SU-DHL-6 (cell line): ENCODE data around the gene C1orf210.

Experiments used
- H2AFZ ChIP-seq: fragments of 200-600 bp; sonication (generic); 2 replicates; pipeline ENCODE4 v1.6.1; 2014; ENCODE audit warnings: low read depth, mild to moderate bottlenecking, moderate library complexity, mixed read lengths, antibody characterized with exemption, low read length; ENCODE audit not compliant: severe bottlenecking
- H3F3A ChIP-seq: fragments of 200-600 bp; shearing (Covaris generic); 2 replicates; pipeline ENCODE4 v1.6.0; 2016; ENCODE audit warnings: antibody characterized with exemption, mild to moderate bottlenecking; ENCODE audit not compliant: insufficient read depth
- H3K27ac ChIP-seq: fragments of 200-600 bp; sonication (generic); 2 replicates; pipeline ENCODE4 v1.5.1; 2016; ENCODE audit warnings: low read depth, mild to moderate bottlenecking, low read length, moderate library complexity, mixed read lengths
- H3K27me3 ChIP-seq: fragments of 200-600 bp; sonication (generic), shearing (Covaris generic); 2 replicates; pipeline ENCODE4 v1.6.0; 2014; ENCODE audit warnings: mild to moderate bottlenecking, low read length
- H3K36me3 ChIP-seq: fragments of 200-600 bp; sonication (generic); 2 replicates; pipeline ENCODE4 v1.6.1; 2014; ENCODE audit warnings: mild to moderate bottlenecking, low read length, mixed read lengths
- H3K4me2 ChIP-seq: fragments of 300-600, 200-600 bp; shearing (Covaris generic), sonication (generic); 2 replicates; pipeline ENCODE4 v1.6.0; 2014; ENCODE audit warnings: low read length, low read depth, mild to moderate bottlenecking; ENCODE audit not compliant: poor library complexity, severe bottlenecking
- H3K4me3 ChIP-seq: fragments of 200-600 bp; sonication (generic); 2 replicates; pipeline ENCODE4 v1.5.1; 2014; ENCODE audit warnings: antibody characterized with exemption, low read length, mild to moderate bottlenecking, mixed read lengths; ENCODE audit not compliant: insufficient read depth, poor library complexity, severe bottlenecking
- H3K79me2 ChIP-seq: fragments of 200-600 bp; sonication (generic); 2 replicates; pipeline ENCODE4 v1.6.1; 2014; ENCODE audit warnings: mild to moderate bottlenecking, low read length, moderate library complexity; ENCODE audit not compliant: insufficient read depth
- H3K9ac ChIP-seq: fragments of 200-600 bp; sonication (generic); 2 replicates; pipeline ENCODE4 v1.7.0; 2014; ENCODE audit warnings: mild to moderate bottlenecking, low read length
- H3K9me2 ChIP-seq: fragments of 200-600 bp; sonication (generic); replicated peaks from 2 replicates; pipeline ENCODE4 v1.6.1; 2014; ENCODE audit warnings: low read length; ENCODE audit not compliant: insufficient read depth
- H3K9me3 ChIP-seq: fragments of 200-600 bp; sonication (generic); 2 replicates; pipeline ENCODE4 v1.6.1; 2014; ENCODE audit warnings: low read length, mixed read lengths; ENCODE audit not compliant: insufficient read depth
- H4K20me1 ChIP-seq: fragments of 200-600 bp; sonication (generic); 2 replicates; pipeline ENCODE4 v1.6.1; 2014; ENCODE audit warnings: low read depth, mild to moderate bottlenecking, antibody characterized with exemption, low read length, moderate library complexity, mixed read lengths
- EZH2phosphoT487 ChIP-seq: fragments of 200-600 bp; sonication (generic), shearing (Covaris generic); conservative IDR thresholded peaks from 2 replicates; pipeline ENCODE4 v1.6.1; 2018; ENCODE audit warnings: mild to moderate bottlenecking, antibody characterized with exemption, low read length, moderate library complexity, mixed read lengths
- TF ChIP-seq, protein P1 (sequence below): fragments of 200-600 bp; sonication (generic); IDR thresholded peaks from one replicate; pipeline ENCODE4 v1.5.1; 2017; ENCODE audit warnings: antibody characterized with exemption, mild to moderate bottlenecking, low read length, moderate library complexity; ENCODE audit not compliant: insufficient read depth, poor library complexity, severe bottlenecking

C1orf210 gene

DNA sequence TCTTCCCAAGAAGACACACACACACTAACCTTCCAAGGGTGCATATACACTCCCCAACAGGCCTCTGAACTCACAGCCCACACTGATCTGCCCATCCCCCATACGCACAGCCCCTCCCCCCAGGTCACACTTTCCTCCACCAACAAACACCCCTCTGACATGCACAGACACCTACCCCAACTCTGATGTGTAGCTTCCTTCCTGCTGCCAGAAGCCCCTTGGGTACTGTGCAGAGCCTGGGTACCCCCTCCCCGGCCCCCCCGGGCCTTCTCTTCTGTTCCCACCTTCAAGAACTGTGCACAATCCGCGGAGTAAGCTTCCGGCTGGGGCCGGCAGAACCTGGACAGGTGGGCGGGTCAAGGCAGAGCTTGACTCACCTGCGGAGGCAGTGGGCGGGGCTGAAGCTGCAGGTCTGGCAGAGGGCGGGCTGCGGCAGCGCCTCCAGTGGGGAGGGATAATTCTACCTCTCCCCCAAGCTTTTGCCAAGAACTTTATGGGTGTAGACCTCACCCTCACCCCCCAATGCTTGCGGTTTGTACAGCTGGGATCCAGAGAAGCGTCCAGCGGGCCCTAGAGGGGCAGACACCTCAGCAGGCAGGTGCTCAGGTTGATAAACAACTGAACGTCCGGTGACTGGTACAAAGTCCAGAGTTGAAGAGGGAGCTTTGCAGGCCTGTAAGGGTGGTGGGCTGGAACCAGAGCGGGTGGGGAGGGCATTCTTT, at the start of gene C1orf210:
TSS of gene C1orf210 (minus strand) at position 313 of the 722 bp plus-strand sequence. CDS start 2,311 bp downstream, outside the sequence.
- no peak within 1 kb of the TSS for H3K4me3 ChIP-seq
- H3K9me2 ChIP-seq = no peaks in the 10 kb centered on the region
- no peaks in the 10 kb centered on the region for H3K27me3 ChIP-seq
- H3K9ac ChIP-seq = no peak within 1 kb of the TSS
- H4K20me1 ChIP-seq = no peaks in the 10 kb centered on the region
- no peaks in the 10 kb centered on the region for H3F3A ChIP-seq
- TF ChIP-seq EZH2phosphoT487 = no peak
- TF ChIP-seq, protein P1, sequence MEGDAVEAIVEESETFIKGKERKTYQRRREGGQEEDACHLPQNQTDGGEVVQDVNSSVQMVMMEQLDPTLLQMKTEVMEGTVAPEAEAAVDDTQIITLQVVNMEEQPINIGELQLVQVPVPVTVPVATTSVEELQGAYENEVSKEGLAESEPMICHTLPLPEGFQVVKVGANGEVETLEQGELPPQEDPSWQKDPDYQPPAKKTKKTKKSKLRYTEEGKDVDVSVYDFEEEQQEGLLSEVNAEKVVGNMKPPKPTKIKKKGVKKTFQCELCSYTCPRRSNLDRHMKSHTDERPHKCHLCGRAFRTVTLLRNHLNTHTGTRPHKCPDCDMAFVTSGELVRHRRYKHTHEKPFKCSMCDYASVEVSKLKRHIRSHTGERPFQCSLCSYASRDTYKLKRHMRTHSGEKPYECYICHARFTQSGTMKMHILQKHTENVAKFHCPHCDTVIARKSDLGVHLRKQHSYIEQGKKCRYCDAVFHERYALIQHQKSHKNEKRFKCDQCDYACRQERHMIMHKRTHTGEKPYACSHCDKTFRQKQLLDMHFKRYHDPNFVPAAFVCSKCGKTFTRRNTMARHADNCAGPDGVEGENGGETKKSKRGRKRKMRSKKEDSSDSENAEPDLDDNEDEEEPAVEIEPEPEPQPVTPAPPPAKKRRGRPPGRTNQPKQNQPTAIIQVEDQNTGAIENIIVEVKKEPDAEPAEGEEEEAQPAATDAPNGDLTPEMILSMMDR = no peak
- no peak within 1 kb of the TSS for H2AFZ ChIP-seq
- H3K36me3 ChIP-seq = no peaks in the 10 kb centered on the region
- H3K27ac ChIP-seq = no peak within 1 kb of the TSS
- H3K4me2 ChIP-seq = no peak within 1 kb of the TSS
- H3K9me3 ChIP-seq = no peaks in the 10 kb centered on the region
- no peaks in the 10 kb centered on the region for H3K79me2 ChIP-seq

DNA sequence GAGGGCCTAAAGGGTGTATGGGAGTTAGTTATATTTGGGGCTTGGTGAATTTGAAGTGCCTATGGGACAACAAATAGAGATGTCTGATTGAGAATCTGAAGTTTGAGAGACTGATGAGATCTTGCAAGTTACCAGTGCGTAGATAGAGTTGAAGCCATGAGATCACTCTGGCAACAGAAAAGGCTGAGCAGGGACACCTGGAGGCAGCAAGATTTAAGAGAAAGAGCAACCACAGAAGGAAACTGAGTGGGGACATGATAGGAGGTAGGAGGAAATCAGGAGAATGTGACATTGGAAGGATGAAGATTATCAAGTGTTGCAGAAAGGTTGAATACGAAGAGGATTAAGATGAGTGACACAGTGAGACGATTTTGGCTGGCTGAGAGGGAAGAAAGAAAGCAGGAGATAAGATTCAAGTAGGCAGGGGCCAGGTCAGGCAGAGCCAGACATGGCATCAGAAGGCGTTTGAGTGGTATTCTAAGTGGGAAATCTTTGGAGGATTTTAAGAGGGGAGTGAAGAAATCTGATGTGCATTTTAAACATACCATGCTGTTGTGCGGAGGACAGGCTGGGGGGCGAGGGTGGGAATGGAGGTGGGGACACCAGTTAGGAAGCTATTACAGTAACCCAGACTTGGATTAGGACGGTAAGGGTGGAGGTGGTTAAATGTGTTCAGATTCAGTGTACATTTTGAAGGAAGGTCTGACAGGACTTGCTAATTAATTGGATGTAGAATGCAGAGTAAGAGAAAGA, 49.2 kb upstream of the C1orf210 start:
- Histone ChIP-seq H4K20me1 (no peaks in the 10 kb centered on the region), H3K4me2 (no peak overlapping the region), H3K9me3 (no peaks in the 10 kb centered on the region), H3K27ac (no peak overlapping the region), H2AFZ (no peak overlapping the region), H3F3A (no peaks in the 10 kb centered on the region), H3K9me2 (no peaks in the 10 kb centered on the region), H3K9ac (no peak overlapping the region), H3K4me3 (no peak overlapping the region), H3K27me3 (no peaks in the 10 kb centered on the region), H3K36me3 (no peaks in the 10 kb centered on the region), H3K79me2 (no peaks in the 10 kb centered on the region)
- TF ChIP-seq EZH2phosphoT487 = no peak
- TF ChIP-seq, protein P1 = no peak

DNA sequence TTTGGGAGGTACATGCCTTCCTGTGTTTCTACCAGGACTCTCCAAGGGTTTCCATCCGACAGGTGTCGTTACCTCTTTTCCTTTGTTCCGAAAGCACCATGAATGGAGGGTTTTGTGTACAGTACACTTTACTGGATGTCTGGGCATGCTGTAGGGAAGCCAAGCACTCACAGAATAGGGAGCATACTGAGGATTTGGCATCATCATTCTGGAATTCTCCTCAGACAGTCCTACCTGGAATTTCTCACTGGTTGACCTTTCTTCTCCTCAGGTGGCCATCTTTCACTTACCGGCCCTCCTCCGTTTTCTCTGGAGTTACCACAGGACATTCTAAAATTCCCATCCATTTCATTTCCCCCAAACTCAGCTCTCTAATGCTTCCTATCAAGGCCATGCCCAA, 46.3 kb upstream of the C1orf210 start:
- H3K4me2 ChIP-seq = no peak overlapping the region
- H3K9me3 ChIP-seq = no peaks in the 10 kb centered on the region; the same call in 1 of the 2 replicates
- H3F3A ChIP-seq = no peaks in the 10 kb centered on the region
- no peak overlapping the region for H3K9ac ChIP-seq
- H3K4me3 ChIP-seq = no peak overlapping the region
- no peak overlapping the region for H2AFZ ChIP-seq
- no peaks in the 10 kb centered on the region for H3K36me3 ChIP-seq
- no peaks in the 10 kb centered on the region for H3K79me2 ChIP-seq
- H3K9me2 ChIP-seq = no peaks in the 10 kb centered on the region
- H3K27me3 ChIP-seq = no peaks in the 10 kb centered on the region
- TF ChIP-seq, protein P1 = no peak
- no peak for TF ChIP-seq EZH2phosphoT487
- H3K27ac ChIP-seq = no peak overlapping the region
- H4K20me1 ChIP-seq = no peaks in the 10 kb centered on the region
